HG02610 (cell line): ENCODE data around the gene OLFML2A.
"Not testable (repeated sequence)": the region's sequence is repeated elsewhere in the genome, so short reads cannot be mapped to it uniquely, and the experiment has no call there.

Source experiments
- ATAC-seq: cut with Tn5 transposase; IDR thresholded peaks from one replicate; pipeline ENCODE4 v1.9.1; 2021; ENCODE audit warnings: mild to moderate bottlenecking, moderate library complexity; ENCODE audit not compliant: unreplicated experiment

The OLFML2A gene

DNA sequence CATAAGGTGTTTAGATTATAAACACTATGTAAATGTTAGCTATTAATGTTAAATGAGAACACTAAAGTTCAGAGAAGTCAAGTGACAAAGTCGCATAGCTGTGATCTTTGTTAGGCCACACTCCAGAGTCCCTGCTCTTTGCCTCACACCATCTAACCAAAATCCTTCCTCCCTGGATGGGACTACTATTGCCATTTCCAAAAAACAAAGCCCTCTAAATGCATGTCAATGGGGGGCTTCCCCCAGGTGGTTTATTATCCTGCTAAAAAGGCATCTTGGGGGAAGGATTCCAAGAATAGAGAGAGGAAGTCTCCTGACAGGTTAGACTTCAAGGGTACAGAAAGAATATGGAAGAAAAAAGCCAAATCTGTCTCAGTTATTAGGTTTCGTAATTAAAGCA lies 16.2 kb upstream of the OLFML2A start:
- ATAC-seq = no peak

GRCh38 chr9:124761196-124761595 lies 15.7 kb upstream of the OLFML2A start:
- ATAC-seq = no peak

GRCh38 chr9:124761710-124762109 lies 15.2 kb upstream of the OLFML2A start:
- ATAC-seq = no peak

DNA sequence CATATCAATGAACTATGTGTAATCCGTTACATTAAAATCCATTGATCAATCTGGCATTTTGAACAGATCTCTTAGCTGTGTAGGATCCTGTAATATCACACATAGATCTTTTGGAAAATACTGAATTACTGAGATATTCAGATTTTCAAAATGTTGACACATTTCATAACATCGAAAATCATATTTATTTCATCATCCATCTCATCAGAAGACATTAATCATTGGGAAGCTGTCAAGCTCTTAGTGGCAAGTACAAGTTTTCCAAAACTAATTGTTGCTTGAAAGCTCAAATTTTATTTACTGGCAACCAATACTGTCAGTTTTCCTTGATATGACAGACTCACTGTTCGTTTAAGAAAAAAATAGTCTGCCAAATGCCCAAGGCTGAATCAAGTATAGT lies 14.3 kb upstream of the OLFML2A start:
- no peak for ATAC-seq

GRCh38 chr9:124764774-124765438 lies 12.0 kb upstream of the OLFML2A start:
- no peak for ATAC-seq

- no peak for ATAC-seq
These were observed 11.5 kb upstream of the OLFML2A start for GRCh38 chr9:124765439-124765835.

DNA sequence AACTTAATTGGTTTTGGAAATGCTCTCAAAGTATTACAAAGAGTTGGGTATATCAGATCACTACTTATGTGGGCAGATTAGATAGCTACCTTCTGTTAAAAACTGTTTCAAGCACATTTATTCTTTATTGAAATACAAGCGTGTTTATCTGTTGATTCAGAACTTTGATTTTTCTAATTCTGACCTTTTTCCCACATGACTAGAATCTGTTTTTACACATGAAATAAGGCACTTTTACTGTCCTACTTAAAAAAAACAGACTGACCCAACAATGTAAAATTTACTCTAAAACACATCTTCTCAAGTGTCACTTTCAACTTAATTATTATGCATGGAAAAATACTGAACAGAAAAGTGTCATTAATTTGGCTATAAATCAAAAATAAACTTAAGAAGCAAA lies 10.6 kb upstream of the OLFML2A start:
- no peak for ATAC-seq

GRCh38 chr9:124766815-124767554 lies 9.9 kb upstream of the OLFML2A start:
- no peak for ATAC-seq

DNA sequence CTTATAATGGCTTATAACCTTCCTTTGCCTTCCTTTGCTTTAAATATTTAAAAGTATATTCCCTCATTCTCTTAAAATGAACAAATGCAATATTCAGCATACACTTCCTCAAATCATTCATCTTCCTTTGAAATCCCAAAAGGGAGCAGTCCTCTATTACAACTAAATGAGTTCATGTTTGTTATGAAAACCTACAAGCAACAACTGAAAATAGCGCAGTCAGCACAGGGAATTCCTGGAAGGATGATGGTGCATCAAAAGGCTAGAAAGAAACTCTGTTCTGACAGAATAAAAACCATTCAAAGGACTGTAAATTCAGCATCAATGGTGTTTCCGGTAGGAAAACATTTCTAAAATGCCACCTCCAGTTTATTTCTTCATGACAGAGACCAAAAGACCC lies 9.1 kb upstream of the OLFML2A start:
- no peak for ATAC-seq

DNA sequence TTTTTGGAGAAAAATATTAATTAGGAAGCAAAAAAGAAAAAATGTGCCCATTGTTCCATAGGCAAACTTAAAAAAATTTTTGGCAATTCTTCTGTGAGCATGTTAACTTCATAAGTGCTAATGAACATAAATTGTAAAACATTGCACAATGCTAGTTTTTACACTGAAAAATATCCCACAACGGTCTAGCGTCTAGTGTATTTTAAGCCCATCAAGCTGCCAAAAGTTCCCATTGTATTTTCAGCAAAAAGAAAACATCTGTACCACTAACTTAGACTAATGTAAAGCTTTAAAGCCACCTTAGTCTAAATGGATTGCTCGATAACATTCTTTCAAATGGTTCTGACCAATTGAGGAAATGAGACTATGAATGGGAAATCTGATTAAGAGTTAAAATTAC lies 8.6 kb upstream of the OLFML2A start:
- ATAC-seq = no peak

DNA sequence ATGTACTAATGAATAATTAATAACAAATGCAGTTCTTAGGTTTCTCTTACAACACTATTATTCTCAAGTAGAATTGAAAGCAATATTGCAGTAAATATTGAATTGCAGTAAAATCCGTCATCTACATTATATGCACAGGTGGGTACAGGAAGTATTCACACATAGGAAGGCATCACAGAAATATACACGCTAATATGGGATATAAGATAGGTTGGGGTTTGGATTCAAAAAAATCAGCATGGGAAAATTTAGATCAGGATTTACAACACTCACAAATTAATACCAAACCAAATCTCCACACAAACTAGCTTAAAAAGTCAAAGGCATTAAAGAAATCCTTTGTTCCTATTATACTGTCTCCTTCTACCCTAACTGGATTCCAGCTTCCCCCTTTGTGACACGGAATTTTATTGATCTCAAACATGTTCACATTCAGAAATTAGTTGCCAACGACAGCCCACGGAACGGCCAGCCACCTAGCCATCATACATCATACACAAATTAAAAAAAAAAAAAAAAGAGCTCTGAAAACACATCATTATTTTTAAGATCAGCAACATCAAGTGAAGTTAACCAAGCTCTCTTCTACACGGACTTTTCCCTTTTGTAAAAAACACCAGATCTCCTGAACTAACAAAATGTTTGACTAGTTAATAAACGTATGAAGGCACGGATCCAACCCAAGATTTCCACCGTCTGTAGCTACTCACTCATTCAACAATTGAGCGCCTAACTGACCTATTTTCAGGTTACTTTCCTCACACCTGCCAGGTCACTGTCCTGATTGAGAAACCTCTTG lies 8.0 kb upstream of the OLFML2A start:
- no peak for ATAC-seq

- no peak for ATAC-seq
These were observed 7.2 kb upstream of the OLFML2A start for GRCh38 chr9:124769549-124770358.

GRCh38 chr9:124770359-124771020 lies 6.4 kb upstream of the OLFML2A start:
- no peak for ATAC-seq

- peak; percentile 88 for ATAC-seq
These were observed 5.7 kb upstream of the OLFML2A start, which contains the start of gene NR6A1 for GRCh38 chr9:124771021-124771866. TSS of gene NR6A1 (minus strand) at chr9:124771311.

- ATAC-seq = no peak
These were observed 4.9 kb upstream of the OLFML2A start for GRCh38 chr9:124771867-124772679.

- not testable (repeated sequence) for ATAC-seq
These were observed 4.1 kb upstream of the OLFML2A start for GRCh38 chr9:124772877-124773276.

DNA sequence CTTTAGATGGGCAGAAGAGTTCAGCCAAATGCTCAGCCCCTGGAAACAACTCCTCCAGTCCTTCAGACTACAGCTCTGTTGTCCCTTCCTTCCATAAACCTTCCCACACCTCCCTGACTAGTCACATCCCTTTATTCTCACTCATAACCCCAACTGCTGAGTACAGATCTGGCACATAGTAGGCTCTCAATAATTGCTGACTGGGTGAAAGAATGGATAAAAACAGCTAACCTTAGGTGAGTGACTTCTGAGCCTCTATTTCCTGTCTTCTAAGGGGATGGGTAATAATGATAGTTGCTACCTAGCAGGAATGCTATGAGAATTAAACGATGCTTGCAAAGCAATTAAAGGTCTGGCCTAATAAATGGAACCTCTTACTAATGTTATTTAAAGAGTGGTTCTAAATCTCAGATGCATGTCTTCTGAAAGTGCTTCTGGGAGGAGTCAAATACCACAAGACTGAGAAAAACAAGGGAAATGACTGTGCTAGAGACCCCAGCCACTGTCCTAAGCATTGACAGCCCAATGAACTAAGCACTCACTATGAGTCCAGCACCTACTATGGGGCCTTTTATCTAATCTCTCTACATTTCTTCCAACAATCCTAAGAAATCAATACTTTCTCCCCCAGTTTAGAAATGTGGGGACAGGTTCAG lies 3.3 kb upstream of the OLFML2A start:
- ATAC-seq = no peak
